HCT116 (cell line): ENCODE data around the gene CALML6.

Experiments
- POLR2A ChIP-seq: IDR thresholded peaks from 2 replicates; pipeline ENCODE4 v1.7.0; 2011; ENCODE audit warnings: borderline replicate concordance; ENCODE audit not compliant: insufficient read depth, insufficient read length; ENCODE audit errors: extremely low read depth
- POLR2AphosphoS5 ChIP-seq: IDR thresholded peaks from 2 replicates; pipeline ENCODE4 v1.6.1; 2011; ENCODE audit warnings: mild to moderate bottlenecking, low read depth, low read length, moderate library complexity

GRCh38 chr1:1873186-1873585 lies 41.9 kb upstream of the CALML6 start:
- no peak for TF ChIP-seq POLR2A
- TF ChIP-seq POLR2AphosphoS5 = no peak
